ENCODE data around the gene P2RY8. TPM values are rescaled to one million over a fixed set of nuclear protein-coding genes. Genes with fewer than 3 reads are reported as not detected.

Gene P2RY8
- total and polyA plus RNA-seq, 2 of the 4 experiments (the other 2 are of a cell fraction) = not detected

GRCh38 chrX:1451251-1451660 lies 85.7 kb downstream of the P2RY8 start:
- Histone ChIP-seq H4K5ac (ENCODE audit: low read depth, low read length) (no peak overlapping the region), H4K20me1 (ENCODE audit: insufficient read depth, low read length) (no peaks in the 10 kb centered on the region), H3K9me3 (ENCODE audit: control insufficient read depth, insufficient read depth, low read length) (no peaks in the 10 kb centered on the region), H2BK15ac (ENCODE audit: low read depth, low read length) (no peak overlapping the region), H3K27me3 (ENCODE audit: control insufficient read depth, insufficient read depth, low read length) (no peaks in the 10 kb centered on the region), H4K91ac (ENCODE audit: insufficient read depth, low read depth, low read length) (no peak overlapping the region), H2BK120ac (ENCODE audit: low read depth, low read length) (no peak overlapping the region), H2BK5ac (ENCODE audit: low read depth, low read length, poor library complexity, severe bottlenecking) (no peak overlapping the region), H3K4me3 (ENCODE audit: insufficient read depth, low read depth, low read length) (no peak overlapping the region), H2AFZ (replicated peaks; ENCODE audit: low read length, poor library complexity) (no peak overlapping the region), H2AK5ac (ENCODE audit: low read depth, low read length) (no peak overlapping the region), H3K56ac (ENCODE audit: extremely low read depth, insufficient read depth, low read length) (no peak overlapping the region), H3K4ac (ENCODE audit: low read depth, low read length) (no peak overlapping the region), H3K4me1 (ENCODE audit: control insufficient read depth, insufficient read depth, low read length) (no peaks in the 10 kb centered on the region; the same call in 1 of the 2 replicates), H2BK20ac (ENCODE audit: low read depth, low read length) (no peak overlapping the region), H3K27ac (ENCODE audit: insufficient read depth, low read length) (no peak overlapping the region), H3K18ac (ENCODE audit: low read depth, low read length) (no peak overlapping the region), H3K79me1 (ENCODE audit: low read depth in 1 of 2, low read length in 2 of 2) (peaks cover 20 to 42% of the 10 kb centered on the region in 2 experiments), H4K8ac (ENCODE audit: low read depth in 2 of 2, low read length in 2 of 2) (no peak overlapping the region), H3K9ac (ENCODE audit: low read depth, low read length) (no peak overlapping the region), H3K14ac (replicated peaks; ENCODE audit: low read depth, low read length) (no peak overlapping the region), H3K36me3 (ENCODE audit: control insufficient read depth, insufficient read depth, low read length) (peaks cover 3% of the 10 kb centered on the region), H3K4me2 (ENCODE audit: low read depth, low read length) (no peak overlapping the region), H2AK9ac (replicated peaks; ENCODE audit: low read depth, low read length, poor library complexity) (no peak overlapping the region), H3K23ac (ENCODE audit: low read depth, low read length) (no peak overlapping the region), H3K9me1 (ENCODE audit: insufficient read depth, low read length) (no peaks in the 10 kb centered on the region)
- CTCF ChIA-PET = no interaction called here
- no peak for DNase-seq
- intact Hi-C loops (cut with micrococcal nuclease) = loop anchor here (5.0 to 10.0 kb wide), 3 partner anchors 196 to 1364 kb away; no protein-coding TSS in a partner anchor
- in situ Hi-C loops (cut with MboI; ENCODE audit: low sequenced_read_pairs) = loop anchor here (10.0 to 25.0 kb wide), 3 partner anchors 136 to 1361 kb away; partner anchors contain the start of gene AKAP17A
- dilution Hi-C loops (cut with HindIII; ENCODE audit: low sequenced_read_pairs, unreplicated experiment) = no loop called here
- WGBS, 2 experiments (ENCODE audit: extremely low coverage in 2 of 2, insufficient read length in 1 of 2) = 90% methylated on average over 2 of the region's 6 CpGs; no CpG with 5 or more reads in 1 of the 2 experiments
- BruUV-seq (replicated peaks) = no TSS peak
- POLR2A ChIA-PET (ENCODE audit: unreplicated experiment) = no interaction called here
- TF ChIP-seq SMC3 (IDR thresholded peaks at IDR 0.05; ENCODE audit: low read depth, low read length) = no peak
- TF ChIP-seq BHLHE40 (IDR thresholded peaks at IDR 0.05; ENCODE audit: low read depth, low read length) = no peak
- no peak for TF ChIP-seq RFX5 (IDR thresholded peaks at IDR 0.05; ENCODE audit: low read depth, low read length)
- TF ChIP-seq FOS (IDR thresholded peaks at IDR 0.05; ENCODE audit: low read depth, low read length) = no peak
- no peak for TF ChIP-seq CEBPB (IDR thresholded peaks at IDR 0.05; ENCODE audit: low read depth, low read length)
- TF ChIP-seq CTCF (conservative IDR thresholded peaks at IDR 0.05; ENCODE audit: low read depth, low read length) = no peak
- TF ChIP-seq RAD21 (IDR thresholded peaks at IDR 0.05; ENCODE audit: low read length) = no peak
- no peak for TF ChIP-seq NFE2L2 (IDR thresholded peaks at IDR 0.05; ENCODE audit: low read depth, low read length)
- TF ChIP-seq, protein P1, sequence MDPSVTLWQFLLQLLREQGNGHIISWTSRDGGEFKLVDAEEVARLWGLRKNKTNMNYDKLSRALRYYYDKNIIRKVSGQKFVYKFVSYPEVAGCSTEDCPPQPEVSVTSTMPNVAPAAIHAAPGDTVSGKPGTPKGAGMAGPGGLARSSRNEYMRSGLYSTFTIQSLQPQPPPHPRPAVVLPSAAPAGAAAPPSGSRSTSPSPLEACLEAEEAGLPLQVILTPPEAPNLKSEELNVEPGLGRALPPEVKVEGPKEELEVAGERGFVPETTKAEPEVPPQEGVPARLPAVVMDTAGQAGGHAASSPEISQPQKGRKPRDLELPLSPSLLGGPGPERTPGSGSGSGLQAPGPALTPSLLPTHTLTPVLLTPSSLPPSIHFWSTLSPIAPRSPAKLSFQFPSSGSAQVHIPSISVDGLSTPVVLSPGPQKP (IDR thresholded peaks at IDR 0.05; ENCODE audit: borderline replicate concordance, low read depth, low read length) = no peak
- TF ChIP-seq POLR2A (IDR thresholded peaks at IDR 0.05; ENCODE audit: low read depth, low read length) = no peak
- no peak for TF ChIP-seq RCOR1 (IDR thresholded peaks at IDR 0.05; ENCODE audit: insufficient replicate concordance, low read length)
- no peak for TF ChIP-seq MXI1 (IDR thresholded peaks at IDR 0.05; ENCODE audit: borderline replicate concordance, low read depth, low read length)
- TF ChIP-seq USF2 (IDR thresholded peaks at IDR 0.05; ENCODE audit: low read depth, low read length) = no peak
- no peak for ATAC-seq (ENCODE audit: low read depth)
